NCI-H1417 treated with DMSO at 0.1 percent for 48 hours (cell line): ENCODE results near the gene FGFR3.

Experiments used
- DNase-seq: peaks from one replicate; lab custom pipeline; 2025; lab: John Stamatoyannopoulos, UW

FGFR3 gene

GRCh38 chr4:1770791-1771231 lies 22.3 kb upstream of the FGFR3 start:
- DNase-seq: no peak

DNA sequence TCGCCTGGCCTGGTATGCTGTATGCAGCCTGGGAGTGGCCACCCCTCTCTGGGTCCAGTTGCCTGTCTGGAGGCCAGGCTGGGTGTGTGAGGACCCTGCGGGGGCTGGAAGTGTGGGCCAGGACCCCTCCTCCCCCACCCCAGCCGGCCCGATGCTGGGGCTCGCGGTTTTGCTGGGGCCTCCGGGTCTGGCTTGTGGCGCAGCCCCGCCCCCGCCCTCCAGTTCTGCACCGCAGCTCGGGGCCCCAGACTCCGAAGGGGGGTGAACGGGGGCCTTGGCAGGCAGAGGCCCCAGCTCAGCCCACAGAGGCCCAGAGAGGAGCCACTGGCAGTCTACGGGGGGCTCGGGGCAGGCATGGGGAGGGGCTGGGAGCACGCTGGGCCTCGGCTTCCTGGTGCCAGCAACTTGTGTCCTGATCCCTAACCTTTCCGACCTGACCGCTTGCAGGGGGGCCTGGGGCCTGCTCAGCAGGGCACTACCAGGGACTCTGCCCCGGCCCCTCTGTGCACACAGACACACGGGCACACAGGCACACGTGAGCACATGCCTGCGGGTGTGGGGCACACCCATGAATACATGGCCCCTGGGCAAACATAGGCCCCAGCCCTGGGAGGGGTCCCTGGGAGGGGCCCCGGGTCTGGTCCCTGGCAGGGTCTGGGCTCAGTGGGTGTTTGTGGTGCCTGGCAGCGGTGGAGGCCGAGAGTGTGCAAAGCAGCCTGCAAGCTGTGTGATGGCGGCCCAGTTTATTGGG lies 21.4 kb upstream of the FGFR3 start:
- no peak for DNase-seq

GRCh38 chr4:1772853-1773538 lies 20.1 kb upstream of the FGFR3 start:
- no peak for DNase-seq

DNA sequence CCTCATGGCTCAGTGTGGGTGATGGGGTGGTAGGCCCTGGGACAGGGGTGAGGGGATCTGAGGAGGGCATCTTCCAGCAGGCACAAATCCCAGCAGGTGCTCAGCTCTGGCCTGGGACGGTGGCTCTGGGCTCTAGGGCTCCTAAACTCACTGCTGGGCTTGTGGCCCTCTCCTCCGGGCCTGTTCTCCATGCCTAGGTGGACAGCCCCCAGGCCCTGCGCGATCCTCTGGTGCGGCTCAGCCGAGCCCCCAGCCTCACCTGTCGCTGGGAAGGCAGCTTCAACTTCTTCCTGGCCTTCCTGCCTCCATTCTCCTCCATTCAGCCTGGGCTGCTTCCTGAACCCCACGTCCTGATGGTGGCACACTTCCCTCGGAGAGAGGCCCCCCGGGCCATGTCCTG lies 19.3 kb upstream of the FGFR3 start:
- DNase-seq: no peak

DNA sequence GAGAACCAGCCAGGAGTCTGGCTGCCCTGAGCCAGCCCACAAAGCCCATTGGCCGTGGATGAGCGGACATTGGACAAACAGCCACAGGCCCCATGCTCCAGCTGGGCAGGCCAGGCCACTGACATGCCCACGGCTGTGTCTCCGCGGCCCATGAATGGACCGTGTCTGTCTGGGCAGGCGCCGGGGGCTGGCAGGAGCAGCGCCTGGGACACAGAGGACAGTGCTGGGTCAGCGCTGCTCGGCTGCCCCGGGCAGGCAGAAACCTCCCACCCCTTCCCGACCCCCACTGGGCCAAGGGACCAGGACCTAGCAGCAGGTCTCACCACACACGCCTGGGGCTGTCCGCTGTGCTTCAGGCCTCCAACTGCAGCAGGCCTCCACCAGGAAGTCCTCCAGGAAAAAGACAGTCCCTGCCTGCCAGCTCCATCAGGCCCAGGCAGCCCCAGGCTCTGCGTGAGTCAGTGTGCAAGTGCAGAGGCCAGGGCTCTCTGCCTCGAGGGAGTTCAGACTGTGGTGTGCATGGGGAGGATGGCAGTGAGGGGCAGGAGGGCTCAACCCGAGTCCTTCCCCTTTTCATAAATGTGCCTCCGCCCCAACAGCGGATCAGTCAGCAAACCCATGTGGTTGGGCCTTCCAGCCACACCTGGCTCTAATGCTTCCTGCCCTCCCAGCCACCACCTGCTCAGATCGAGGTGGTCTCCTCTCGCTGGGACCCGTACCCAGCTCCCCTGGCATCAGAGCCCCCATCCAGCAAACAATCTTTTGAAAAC lies 17.2 kb upstream of the FGFR3 start:
- no peak for DNase-seq

DNA sequence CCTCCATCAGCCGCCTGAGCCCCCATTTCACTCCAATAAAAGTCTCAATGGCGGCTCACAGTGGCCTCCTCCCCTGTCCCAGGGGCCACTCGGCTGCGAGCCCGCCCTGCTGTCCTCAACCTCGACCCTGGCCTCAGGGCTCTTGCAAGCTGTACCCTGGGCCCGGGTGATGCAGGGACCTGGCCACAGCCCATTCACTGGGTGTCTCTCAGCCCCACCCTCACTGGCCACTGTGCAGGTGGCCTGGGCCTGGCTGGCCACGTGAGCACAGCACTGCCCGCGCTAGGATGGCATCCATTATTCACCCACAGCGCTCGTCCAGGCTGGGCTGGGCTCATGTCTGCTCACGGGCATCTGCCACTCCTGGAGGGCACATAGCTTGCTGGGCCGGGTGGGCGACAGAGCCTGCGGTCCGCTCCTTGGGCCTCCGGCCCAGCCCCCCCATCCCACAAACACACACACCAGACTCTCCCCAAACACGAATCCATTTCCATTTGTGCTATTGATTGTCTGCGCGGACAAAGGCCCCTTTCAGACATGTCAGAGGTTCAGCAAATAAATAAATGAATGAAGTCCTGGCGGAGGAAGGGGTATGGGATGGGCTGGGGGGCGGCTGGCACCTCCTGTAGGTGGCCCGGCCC lies 16.5 kb upstream of the FGFR3 start:
- no peak for DNase-seq

- no peak for DNase-seq
Measured at GRCh38 chr4:1777822-1778641, 15.1 kb upstream of the FGFR3 start.

- no peak for DNase-seq
Measured at GRCh38 chr4:1778642-1779392, 14.3 kb upstream of the FGFR3 start.

DNA sequence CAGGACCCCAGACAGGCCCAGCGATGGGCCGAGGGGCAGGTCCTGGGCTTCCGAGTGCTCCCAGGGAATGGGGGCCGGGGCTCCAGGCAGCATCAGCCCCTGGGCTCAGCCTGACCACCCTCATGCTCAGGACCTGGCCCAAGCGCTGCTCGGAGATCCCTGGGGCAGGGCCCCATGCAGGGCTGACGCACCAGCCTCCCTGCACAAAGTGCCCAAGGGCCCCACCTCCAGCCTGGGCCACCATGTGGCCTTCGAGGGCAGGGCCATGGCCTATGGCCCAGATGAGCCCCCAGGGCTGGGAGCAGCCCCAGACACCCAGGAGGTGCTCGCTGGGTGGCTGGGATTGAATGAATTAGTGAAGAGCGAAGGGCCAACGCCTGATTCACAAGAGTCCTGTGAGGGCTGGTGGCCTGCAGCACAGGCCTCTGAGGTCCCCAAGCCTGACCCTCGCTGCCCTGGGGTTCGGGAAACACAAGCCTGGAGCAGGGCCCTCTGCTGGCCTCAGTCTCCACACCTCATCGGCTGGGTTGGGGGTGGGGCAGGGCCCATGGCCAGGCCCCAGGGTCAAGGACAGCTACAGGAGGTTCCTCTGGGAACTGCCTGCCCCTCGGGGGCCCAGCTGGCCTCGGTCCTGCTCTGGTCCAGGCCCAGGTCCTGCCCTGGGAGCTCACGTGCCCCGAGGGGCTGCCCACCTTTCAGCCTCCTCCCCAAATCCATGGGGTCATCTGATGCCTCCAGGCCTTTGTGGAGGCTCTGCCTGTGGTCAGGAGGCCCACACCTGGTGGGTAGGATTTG lies 13.3 kb upstream of the FGFR3 start:
- no peak for DNase-seq

GRCh38 chr4:1780435-1780834 lies 12.7 kb upstream of the FGFR3 start:
- no peak for DNase-seq

- no peak for DNase-seq
Measured at GRCh38 chr4:1783015-1783414, 10.1 kb upstream of the FGFR3 start.

GRCh38 chr4:1783970-1784369 lies 9.1 kb upstream of the FGFR3 start:
- DNase-seq: no peak

GRCh38 chr4:1784395-1784788 lies 8.7 kb upstream of the FGFR3 start:
- no peak for DNase-seq

DNA sequence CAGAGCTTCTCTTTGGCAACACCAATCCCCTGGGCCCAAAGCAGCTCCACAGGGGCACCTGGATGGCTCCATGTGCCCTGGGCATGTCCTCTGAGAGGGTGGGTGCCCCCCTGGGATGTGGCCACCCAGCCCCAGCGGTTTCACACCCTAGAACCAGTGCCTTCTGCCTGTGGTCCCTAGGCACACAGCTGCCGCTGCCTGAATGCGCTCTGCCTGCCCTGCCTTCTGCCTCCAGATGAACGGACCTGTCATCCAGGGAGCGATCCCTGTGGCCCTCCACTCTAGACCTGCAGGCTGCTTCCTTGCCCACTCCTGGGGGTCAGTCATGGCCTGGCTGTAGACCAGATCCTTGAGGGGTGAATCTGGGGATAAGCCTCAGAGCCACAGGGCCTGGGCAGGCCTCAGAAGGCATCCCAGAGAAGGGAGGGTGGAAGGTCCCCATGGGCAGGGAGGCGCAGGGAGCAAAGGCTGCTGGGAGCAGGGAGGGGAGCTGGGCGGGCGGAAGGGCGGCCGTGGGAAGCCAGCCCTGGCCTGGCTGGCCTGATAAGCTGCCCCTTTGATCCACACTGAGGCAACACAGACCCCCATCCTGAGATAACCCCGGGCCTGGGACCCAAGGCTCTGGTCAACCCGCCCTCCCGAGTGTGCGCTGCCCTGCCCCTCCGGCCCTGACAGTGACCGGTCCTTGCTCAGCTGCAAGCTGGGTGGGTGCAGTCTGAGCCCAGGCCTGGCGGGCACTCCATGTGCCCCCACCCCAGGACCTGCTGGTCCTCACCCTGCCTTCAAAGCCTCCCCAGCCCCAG lies 8.1 kb upstream of the FGFR3 start:
- DNase-seq: no peak

GRCh38 chr4:1785592-1785991 lies 7.5 kb upstream of the FGFR3 start:
- no peak for DNase-seq

DNA sequence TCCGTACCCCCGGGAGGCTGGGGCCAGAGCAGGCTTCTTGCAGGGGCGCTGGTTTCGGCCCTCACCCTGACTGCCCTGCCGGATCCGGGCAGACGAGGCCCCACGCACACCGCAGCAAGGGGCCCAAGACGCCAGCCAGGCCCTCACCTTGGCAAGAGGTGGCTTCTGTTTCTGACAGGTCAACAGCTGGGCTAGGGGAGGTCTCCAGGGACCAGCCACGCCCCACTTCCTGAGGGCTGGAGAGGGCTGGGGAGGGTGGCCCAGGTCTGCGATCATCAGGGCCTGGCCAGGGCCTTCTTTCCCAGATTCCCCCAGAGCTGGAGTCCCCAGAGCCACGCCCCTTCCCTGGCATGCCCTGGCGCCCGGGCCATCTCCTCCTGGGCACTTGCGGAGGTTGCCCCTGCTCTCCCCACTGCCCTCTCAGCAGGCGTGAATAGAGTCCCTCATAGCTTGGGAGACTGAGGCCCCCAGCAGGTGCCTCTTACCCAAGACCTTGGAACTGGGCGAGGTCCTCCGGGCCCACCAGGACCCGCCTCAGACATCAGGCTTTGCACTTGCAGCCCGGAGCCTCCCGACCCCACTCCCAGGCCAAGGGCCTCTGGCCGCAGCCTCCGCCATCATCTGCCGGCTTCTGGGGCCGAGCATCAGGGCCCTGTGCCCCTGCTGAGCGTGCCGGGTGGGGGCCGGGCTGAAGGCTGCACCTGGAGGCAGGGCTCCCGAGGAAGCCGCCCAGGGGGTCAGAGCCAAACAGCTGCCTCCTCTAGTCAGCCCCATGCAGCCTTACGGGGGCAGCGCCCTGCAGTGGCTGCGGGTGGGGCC lies 6.3 kb upstream of the FGFR3 start:
- no peak for DNase-seq

DNA sequence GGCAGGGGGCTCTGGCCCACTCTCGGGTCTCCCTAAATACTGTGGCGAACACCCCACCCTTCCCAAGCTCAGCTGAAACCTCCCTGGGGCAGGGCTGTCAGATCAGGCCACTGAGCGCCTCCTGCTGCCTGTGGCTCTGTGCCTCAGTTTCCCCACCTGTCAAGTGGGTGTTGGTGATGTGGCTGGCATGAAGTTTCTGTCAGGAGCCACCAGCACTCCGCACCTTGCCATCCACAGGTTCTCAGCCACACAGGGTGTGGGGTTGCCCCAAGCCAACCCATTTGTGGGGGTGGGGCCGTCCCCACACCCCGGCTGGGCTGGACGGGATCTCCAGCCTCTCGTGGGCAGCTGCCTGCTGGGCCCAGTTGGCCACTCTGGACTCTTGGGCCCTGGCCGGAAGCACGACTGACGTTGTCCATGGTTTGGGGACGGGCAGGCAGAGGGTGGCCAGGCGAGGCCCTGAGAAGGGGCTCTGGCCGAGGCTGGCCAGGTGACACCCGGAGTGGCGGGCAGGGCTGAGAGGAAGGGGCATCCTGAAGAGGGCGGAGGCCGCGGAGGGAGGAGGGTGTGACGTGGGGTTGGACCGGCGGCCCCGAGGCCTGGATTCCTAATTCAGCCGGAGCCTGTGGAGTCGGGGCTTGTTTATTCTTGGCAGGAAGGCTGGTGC lies 5.5 kb upstream of the FGFR3 start:
- no peak for DNase-seq
